NT2/D1 (cell line): Measurements from ENCODE around the gene OTOF.

Experiments
- DNase-seq: peaks from one replicate; pipeline ENCODE4 v3.0.0-alpha.2; 2011; ENCODE audit warnings: low read depth, low spot score
- H3K27me3 ChIP-seq: 2 replicates; pipeline ENCODE4 v1.6.0; 2011; ENCODE audit warnings: mild to moderate bottlenecking; ENCODE audit not compliant: insufficient read length, insufficient read depth
- H3K36me3 ChIP-seq: 2 replicates; pipeline ENCODE4 v1.6.1; 2011; ENCODE audit warnings: mild to moderate bottlenecking, low read length, mixed read lengths; ENCODE audit not compliant: insufficient read depth, insufficient read length
- H3K4me1 ChIP-seq: 2 replicates; pipeline ENCODE4 v1.5.1; 2011; ENCODE audit not compliant: insufficient read depth, insufficient read length
- H3K4me3 ChIP-seq: 2 replicates; pipeline ENCODE4 v1.5.1; 2011; ENCODE audit warnings: low read depth; ENCODE audit not compliant: insufficient read length
- H3K9ac ChIP-seq: 2 replicates; pipeline ENCODE4 v1.6.0; 2011; ENCODE audit warnings: low read depth; ENCODE audit not compliant: insufficient read length
- H3K9me3 ChIP-seq: 2 replicates; pipeline ENCODE4 v1.5.1; 2011; ENCODE audit warnings: mild to moderate bottlenecking, low read length; ENCODE audit not compliant: insufficient read depth
- SUZ12 ChIP-seq: IDR thresholded peaks from 2 replicates; pipeline ENCODE4 v1.6.1; 2011; ENCODE audit not compliant: insufficient read length, insufficient read depth; ENCODE audit errors: extremely low read depth
- YY1 ChIP-seq: IDR thresholded peaks from 2 replicates; pipeline ENCODE4 v1.6.1; 2011; ENCODE audit not compliant: insufficient read length, insufficient read depth
- ZNF274 ChIP-seq: IDR thresholded peaks from 2 replicates; pipeline ENCODE4 v1.6.1; 2011; ENCODE audit warnings: mild to moderate bottlenecking, low read depth, low read length

Gene OTOF

GRCh38 chr2:26412091-26412673 lies 65.7 kb downstream of the OTOF start:
- Histone ChIP-seq H3K27me3 (no peaks in the 10 kb centered on the region), H3K9ac (no peak overlapping the region), H3K4me3 (no peak overlapping the region), H3K36me3 (no peaks in the 10 kb centered on the region), H3K4me1 (no peaks in the 10 kb centered on the region), H3K9me3 (no peaks in the 10 kb centered on the region)
- no peak for DNase-seq
- TF ChIP-seq ZNF274 (no peak), YY1 (no peak), SUZ12 (no peak)

GRCh38 chr2:26411419-26411818 lies 66.5 kb downstream of the OTOF start:
- TF ChIP-seq SUZ12 (no peak), ZNF274 (no peak), YY1 (no peak)
- Histone ChIP-seq H3K27me3 (no peaks in the 10 kb centered on the region), H3K4me3 (no peak overlapping the region), H3K36me3 (no peaks in the 10 kb centered on the region), H3K9me3 (no peaks in the 10 kb centered on the region), H3K9ac (no peak overlapping the region), H3K4me1 (no peaks in the 10 kb centered on the region)
- DNase-seq, result no peak

- no peaks in the 10 kb centered on the region for H3K9me3 ChIP-seq
- H3K36me3 ChIP-seq, result no peaks in the 10 kb centered on the region
- no peaks in the 10 kb centered on the region for H3K27me3 ChIP-seq
- TF ChIP-seq ZNF274 (no peak), SUZ12 (no peak)
- H3K9ac ChIP-seq, result no peak overlapping the region
- H3K4me3 ChIP-seq, result no peak overlapping the region
- no peak for DNase-seq
- no peaks in the 10 kb centered on the region for H3K4me1 ChIP-seq
Observed at GRCh38 chr2:26410764-26411243, 67.1 kb downstream of the OTOF start.

GRCh38 chr2:26409785-26410184 lies 68.1 kb downstream of the OTOF start:
- TF ChIP-seq ZNF274 (no peak), SUZ12 (no peak), YY1 (no peak)
- no peaks in the 10 kb centered on the region for H3K27me3 ChIP-seq
- no peak overlapping the region for H3K9ac ChIP-seq
- no peaks in the 10 kb centered on the region for H3K4me1 ChIP-seq
- no peaks in the 10 kb centered on the region for H3K36me3 ChIP-seq
- H3K9me3 ChIP-seq, result no peaks in the 10 kb centered on the region
- H3K4me3 ChIP-seq, result no peak overlapping the region
- DNase-seq, result no peak

- H3K36me3 ChIP-seq, result no peaks in the 10 kb centered on the region
- TF ChIP-seq SUZ12 (no peak), YY1 (no peak), ZNF274 (no peak)
- H3K9me3 ChIP-seq, result no peaks in the 10 kb centered on the region
Observed at GRCh38 chr2:26407526-26407925, 70.4 kb downstream of the OTOF start.

More at GRCh38 chr2:26407526-26407925, 70.4 kb downstream of the OTOF start:
- no peak overlapping the region for H3K4me3 ChIP-seq
- H3K9ac ChIP-seq, result no peak overlapping the region
- no peak for DNase-seq
- no peaks in the 10 kb centered on the region for H3K4me1 ChIP-seq
- H3K27me3 ChIP-seq, result no peaks in the 10 kb centered on the region
